Lower leg skin (tissue), 4 donors: ENCODE measurements around the gene TP73. TPM values are rescaled to one million over a fixed set of nuclear protein-coding genes. Genes with fewer than 3 reads are reported as not detected.
"Not testable (repeated sequence)": the region's sequence is repeated elsewhere in the genome, so short reads cannot be mapped to it uniquely, and the experiment has no call there.

Experiments used
- DNase-seq, 2 donors: peaks; one replicate each; pipeline ENCODE4 v3.0.0-alpha.2; 2019; ENCODE audit warnings: low spot score in 2 of 2
- H3K4me3 ChIP-seq: fragments of 200-600 bp; sonication (generic); 2 replicates; pipeline ENCODE4 v1.5.1; 2017; ENCODE audit warnings: mild to moderate bottlenecking, low read depth; ENCODE audit not compliant: poor library complexity, severe bottlenecking
- POLR2A ChIP-seq, 2 donors: fragments of 450-650 bp; IDR thresholded peaks; one replicate each; pipeline ENCODE4 v1.6.1; 2016 to 2017; ENCODE audit warnings: antibody characterized with exemption in 2 of 2, mild to moderate bottlenecking in 1 of 2, moderate library complexity in 1 of 2
- WGBS, 2 donors: methylation state at CpG; one replicate each; pipeline ENCODE4 v1.1.5; 2018; 5-methylcytosine and 5-hydroxymethylcytosine counted together
- intact Hi-C: fragments of 100-400 bp; cut with DNase I; formaldehyde crosslinking; loops from one replicate; pipeline ENCODE4 v1.15.0; 2023; ENCODE audit warnings: low total_unique reads
- total RNA-seq, 4 donors: library from RNA; depleted of rRNA; stranded (reverse); fragments of >200 nt; gene quantifications; one replicate each; pipeline ENCODE4 v1.1.0, GENCODE V29; 2016
- TF ChIP-seq, protein P1 (sequence below), 3 donors: fragments of 450-650 bp; IDR thresholded peaks; one replicate each; pipeline ENCODE4 v1.5.1; 2016; ENCODE audit warnings: antibody characterized with exemption in 3 of 3, mild to moderate bottlenecking in 3 of 3, moderate library complexity in 2 of 3

Gene TP73
- total RNA-seq, 4 donors from 2014 or later, result 5.8 to 23.6 (median 11.0) TPM

DNA sequence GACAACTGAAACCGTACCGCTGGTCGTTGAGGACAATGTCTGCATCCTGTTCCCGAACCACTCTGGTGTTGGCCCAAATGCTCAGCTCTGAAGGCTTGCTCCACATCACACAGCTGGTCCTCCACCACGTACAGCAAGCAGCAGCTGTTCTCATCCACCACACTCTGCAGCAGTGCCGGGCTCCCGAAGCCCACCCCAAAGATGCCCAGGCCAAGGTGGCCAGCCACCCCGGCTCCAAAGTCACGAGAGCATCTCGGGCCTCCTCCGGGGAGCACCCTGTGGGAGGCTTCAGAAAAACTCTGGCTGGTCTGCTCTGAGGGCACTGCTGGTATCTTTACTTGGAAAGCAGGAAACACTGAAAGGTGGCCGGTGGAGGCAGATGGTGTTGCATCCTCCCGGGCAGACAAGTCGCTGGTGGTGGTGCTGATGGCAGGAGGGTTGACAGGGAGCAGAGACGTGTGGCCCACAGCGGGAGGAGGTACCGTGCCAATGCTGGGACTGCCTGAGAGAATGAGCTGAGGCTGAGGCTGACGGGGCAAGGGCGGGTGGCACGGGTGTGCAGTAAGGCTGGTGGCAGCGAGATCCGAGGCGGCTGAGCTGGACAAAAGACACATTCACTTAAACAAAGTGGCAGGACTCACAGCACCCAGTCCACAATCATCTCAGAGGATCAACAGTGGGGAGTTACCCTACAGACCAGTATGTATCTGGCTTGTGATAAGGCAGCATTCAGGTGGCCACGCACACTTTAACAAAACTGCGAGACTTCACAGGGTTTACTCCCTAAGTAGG is 93.5 kb downstream of the TP73 start:
- TF ChIP-seq, protein P1, sequence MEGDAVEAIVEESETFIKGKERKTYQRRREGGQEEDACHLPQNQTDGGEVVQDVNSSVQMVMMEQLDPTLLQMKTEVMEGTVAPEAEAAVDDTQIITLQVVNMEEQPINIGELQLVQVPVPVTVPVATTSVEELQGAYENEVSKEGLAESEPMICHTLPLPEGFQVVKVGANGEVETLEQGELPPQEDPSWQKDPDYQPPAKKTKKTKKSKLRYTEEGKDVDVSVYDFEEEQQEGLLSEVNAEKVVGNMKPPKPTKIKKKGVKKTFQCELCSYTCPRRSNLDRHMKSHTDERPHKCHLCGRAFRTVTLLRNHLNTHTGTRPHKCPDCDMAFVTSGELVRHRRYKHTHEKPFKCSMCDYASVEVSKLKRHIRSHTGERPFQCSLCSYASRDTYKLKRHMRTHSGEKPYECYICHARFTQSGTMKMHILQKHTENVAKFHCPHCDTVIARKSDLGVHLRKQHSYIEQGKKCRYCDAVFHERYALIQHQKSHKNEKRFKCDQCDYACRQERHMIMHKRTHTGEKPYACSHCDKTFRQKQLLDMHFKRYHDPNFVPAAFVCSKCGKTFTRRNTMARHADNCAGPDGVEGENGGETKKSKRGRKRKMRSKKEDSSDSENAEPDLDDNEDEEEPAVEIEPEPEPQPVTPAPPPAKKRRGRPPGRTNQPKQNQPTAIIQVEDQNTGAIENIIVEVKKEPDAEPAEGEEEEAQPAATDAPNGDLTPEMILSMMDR (IDR thresholded peaks at IDR 0.05), result no peak
- no peak for TF ChIP-seq POLR2A (IDR thresholded peaks at IDR 0.05)
- intact Hi-C loops, result no loop called here
- no peak overlapping the region for H3K4me3 ChIP-seq
- 73 to 84% methylated on average over 24 to 25 of the region's 25 CpGs for WGBS, 2 donors
- DNase-seq, result no peak

DNA sequence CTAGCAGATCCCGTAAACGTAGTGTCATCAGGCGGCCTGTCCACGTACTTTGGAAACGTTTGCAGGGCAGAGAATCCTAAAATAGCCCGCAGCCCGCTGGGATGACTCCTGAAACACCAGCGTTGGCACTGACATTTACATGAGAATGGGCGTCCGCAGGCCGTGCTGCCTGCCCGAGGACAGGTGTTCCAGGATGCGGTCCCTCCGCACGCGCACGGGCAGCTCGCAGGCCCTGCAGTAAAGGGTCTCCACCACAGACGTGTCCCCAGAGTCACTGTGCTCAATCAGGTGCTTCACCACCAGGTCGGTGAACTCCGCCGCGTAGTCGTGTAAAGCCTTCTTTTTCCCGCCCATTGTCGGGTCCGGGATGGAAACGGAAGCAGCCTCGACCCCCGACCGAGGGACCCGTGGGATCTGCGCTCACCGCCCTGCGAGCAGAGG is 94.1 kb downstream of the TP73 start:
- no peak for DNase-seq
- no peak for TF ChIP-seq POLR2A (IDR thresholded peaks at IDR 0.05)
- TF ChIP-seq, protein P1 (IDR thresholded peaks at IDR 0.05), result no peak
- peak overlapping the region; percentile 34 for H3K4me3 ChIP-seq
- 17 to 25% methylated on average over 20 to 32 of the region's 35 CpGs for WGBS, 2 donors
- intact Hi-C loops, result no loop called here

DNA sequence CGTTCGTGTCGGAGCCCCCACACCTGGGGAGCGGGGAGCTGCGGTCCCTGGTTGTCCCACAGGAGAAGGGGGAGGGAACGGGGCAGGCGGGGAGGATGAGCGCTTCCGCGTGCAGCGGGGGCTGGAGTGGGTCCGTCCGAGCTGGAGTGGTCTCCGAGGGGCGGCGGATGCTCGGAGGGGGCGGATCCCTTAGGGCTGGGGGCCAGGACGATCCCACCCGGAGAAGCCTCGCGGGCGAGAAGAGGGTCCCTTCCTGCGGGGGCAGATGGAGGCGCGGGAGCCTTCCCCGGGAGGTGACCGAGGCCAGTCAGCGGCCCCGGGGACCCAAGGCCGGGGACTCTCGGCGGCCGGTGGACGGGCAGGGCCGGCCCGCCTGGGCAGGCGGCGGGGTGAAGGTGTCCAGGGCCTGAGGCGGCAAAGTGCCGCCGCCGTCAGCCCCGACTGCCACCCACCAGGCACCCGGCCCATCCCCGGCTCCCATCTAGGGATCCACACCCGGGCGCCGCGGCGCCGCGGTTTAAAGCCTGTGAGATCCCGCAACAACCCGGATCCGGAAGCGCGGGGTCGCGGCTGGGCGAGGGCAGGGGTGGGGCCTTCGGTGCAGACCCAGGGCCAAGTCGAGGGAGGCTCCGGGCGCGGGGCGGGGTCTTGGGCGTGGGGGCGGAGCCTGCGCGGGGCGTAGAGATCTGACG is 94.7 kb downstream of the TP73 start:
- TF ChIP-seq, protein P1 (IDR thresholded peaks at IDR 0.05), result no peak
- TF ChIP-seq POLR2A (IDR thresholded peaks at IDR 0.05), result no peak
- H3K4me3 ChIP-seq, result peak overlapping the region; percentile 34
- 2% methylated on average over 41 to 45 of the region's 73 CpGs for WGBS, 2 donors
- intact Hi-C loops, result no loop called here
- peak; percentile 79 to 97 for DNase-seq

DNA sequence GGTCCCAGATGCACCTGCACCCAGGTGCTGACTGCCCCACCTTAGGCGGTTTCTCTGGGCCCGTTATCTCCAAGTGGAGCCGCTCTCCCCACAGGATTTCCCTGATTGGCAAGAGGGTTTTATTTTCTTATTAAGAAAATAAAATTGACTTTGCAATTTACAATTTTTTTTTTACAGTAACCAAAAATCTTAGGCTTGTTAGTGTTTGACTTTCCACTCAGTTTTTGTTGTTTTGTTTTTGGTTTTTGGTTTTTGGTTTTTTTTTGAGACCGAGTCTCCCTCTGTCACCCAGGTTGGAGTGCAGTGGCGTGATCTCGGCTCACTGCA is 95.2 kb downstream of the TP73 start:
- TF ChIP-seq POLR2A (IDR thresholded peaks at IDR 0.05), result no peak
- TF ChIP-seq, protein P1 (IDR thresholded peaks at IDR 0.05), result no peak
- DNase-seq, result no peak
- H3K4me3 ChIP-seq, result peak overlapping the region; percentile 34
- 30 to 36% methylated on average over 6 of the region's 6 CpGs for WGBS, 2 donors
- intact Hi-C loops, result no loop called here

DNA sequence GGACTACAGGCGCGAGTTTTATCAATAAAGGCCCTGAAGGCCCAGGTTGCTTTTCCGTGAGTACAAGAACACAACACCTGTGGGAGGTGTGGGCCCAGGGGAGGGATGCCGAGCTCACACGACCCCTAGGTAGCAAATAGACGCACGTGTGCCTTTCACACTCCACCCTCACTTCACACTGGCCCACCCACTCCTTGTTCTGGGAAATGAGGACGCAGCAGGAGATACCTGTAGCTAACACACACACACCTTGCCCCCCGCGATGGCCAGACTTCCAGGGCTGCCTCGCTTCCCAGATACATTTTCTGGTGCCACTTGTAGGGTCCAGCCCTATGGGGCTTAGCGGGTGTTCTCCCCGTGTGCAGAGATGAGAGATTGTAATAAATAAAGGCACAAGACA is 95.6 kb downstream of the TP73 start:
- TF ChIP-seq POLR2A (IDR thresholded peaks at IDR 0.05), result no peak
- TF ChIP-seq, protein P1 (IDR thresholded peaks at IDR 0.05), result no peak
- DNase-seq, result no peak
- H3K4me3 ChIP-seq, result no peak overlapping the region
- 70 to 72% methylated on average over 13 of the region's 13 CpGs for WGBS, 2 donors
- intact Hi-C loops, result no loop called here

DNA sequence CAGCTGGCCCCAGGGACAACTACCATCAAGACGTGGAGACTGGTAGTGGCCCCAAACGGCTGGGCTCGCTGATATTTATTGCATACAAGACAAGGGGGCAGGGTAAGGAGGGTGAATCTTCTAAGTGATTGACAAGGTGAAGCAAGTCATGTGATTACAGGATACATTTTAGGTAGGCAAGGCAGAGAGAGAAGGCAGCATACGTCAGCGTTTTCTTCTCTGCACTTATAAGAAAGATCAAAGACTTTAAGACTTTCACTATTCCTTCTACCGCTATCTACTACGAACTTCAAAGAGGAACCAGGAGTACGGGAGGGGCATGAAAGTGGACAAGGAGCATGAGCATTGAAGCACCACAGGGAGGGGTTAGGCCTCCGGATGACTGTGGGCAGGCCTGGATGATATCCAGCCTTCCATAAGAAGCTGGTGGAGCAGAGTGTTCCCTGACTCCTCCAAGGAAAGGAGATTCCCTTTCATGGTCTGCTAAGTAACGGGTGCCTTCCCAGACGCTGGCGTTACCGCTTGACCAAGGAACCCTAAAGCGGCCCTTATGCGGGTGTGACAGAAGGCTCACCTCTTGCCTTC is 96.1 kb downstream of the TP73 start:
- 66 to 68% methylated on average over 15 of the region's 15 CpGs for WGBS, 2 donors
- H3K4me3 ChIP-seq, intact Hi-C loops, DNase-seq: not testable (repeated sequence)
